IMR-90 (cell line): ENCODE results near the gene MAPK8IP1. TPM values are rescaled to one million over a fixed set of nuclear protein-coding genes. Genes with fewer than 3 reads are reported as not detected.

Experiments
- ATAC-seq: fragments of 200-7000 bp; cut with Tn5 transposase; 2 replicates; pipeline ENCODE4 v1.9.1; 2020; ENCODE audit warnings: low read depth, mild to moderate bottlenecking, moderate library complexity
- BruUV-seq: library from RNA; stranded (reverse); fragments of 400-500 nt; replicated peaks from 2 replicates; lab custom pipeline; 2021; lab: Mats Ljungman, UMichigan
- CTCF ChIA-PET: fragments of 300-600 bp; formaldehyde crosslinking; extraction: SDS; loops from one replicate; lab custom pipeline; 2021; ENCODE audit warnings: antibody characterized with exemption; lab: Yijun Ruan, JAX
- POLR2A ChIA-PET: fragments of 300-600 bp; sonication (Branson Sonifier 250); formaldehyde crosslinking; loops from one replicate; lab custom pipeline; 2022; ENCODE audit warnings: antibody characterized with exemption; ENCODE audit not compliant: unreplicated experiment; lab: Charles Lee
- DNase-seq: peaks from one replicate; pipeline ENCODE4 v3.0.0; 2013
- H2AFZ ChIP-seq: replicated peaks from 2 replicates; pipeline ENCODE3; 2013; ENCODE audit warnings: low read length, mild to moderate bottlenecking; ENCODE audit not compliant: poor library complexity
- H2AK5ac ChIP-seq: 2 replicates; pipeline ENCODE4 v1.6.1; 2013; ENCODE audit warnings: low read depth, low read length, inconsistent platforms
- H2AK9ac ChIP-seq: replicated peaks from 2 replicates; pipeline ENCODE3; 2013; ENCODE audit warnings: mild to moderate bottlenecking, low read depth, low read length, moderate library complexity; ENCODE audit not compliant: poor library complexity
- H2BK120ac ChIP-seq: 2 replicates; pipeline ENCODE4 v1.6.1; 2013; ENCODE audit warnings: low read depth, low read length, inconsistent platforms
- H2BK15ac ChIP-seq: 3 replicates; pipeline ENCODE4 v1.6.1; 2013; ENCODE audit warnings: low read depth, low read length, inconsistent platforms
- H2BK20ac ChIP-seq: 2 replicates; pipeline ENCODE4 v1.6.1; 2013; ENCODE audit warnings: low read depth, mild to moderate bottlenecking, inconsistent platforms, low read length, moderate library complexity
- H2BK5ac ChIP-seq: 2 replicates; pipeline ENCODE4 v1.6.1; 2013; ENCODE audit warnings: mild to moderate bottlenecking, low read depth, low read length, inconsistent platforms; ENCODE audit not compliant: poor library complexity, severe bottlenecking
- H3K14ac ChIP-seq: replicated peaks from 2 replicates; pipeline ENCODE4 v1.6.1; 2013; ENCODE audit warnings: low read depth, low read length, inconsistent platforms
- H3K18ac ChIP-seq: 2 replicates; pipeline ENCODE4 v1.6.1; 2013; ENCODE audit warnings: low read depth, low read length, control low read depth
- H3K23ac ChIP-seq: 2 replicates; pipeline ENCODE4 v1.6.1; 2013; ENCODE audit warnings: low read depth, low read length, inconsistent platforms
- H3K27ac ChIP-seq: 2 replicates; pipeline ENCODE4 v1.5.1; 2013; ENCODE audit warnings: mild to moderate bottlenecking, control low read depth, low read length; ENCODE audit not compliant: insufficient read depth
- H3K27me3 ChIP-seq: 2 replicates; pipeline ENCODE4 v1.6.1; 2013; ENCODE audit warnings: low read length; ENCODE audit not compliant: control insufficient read depth, insufficient read depth
- H3K36me3 ChIP-seq: 2 replicates; pipeline ENCODE4 v1.6.1; 2013; ENCODE audit warnings: low read length, mixed read lengths; ENCODE audit not compliant: control insufficient read depth, insufficient read depth
- H3K4ac ChIP-seq: 2 replicates; pipeline ENCODE4 v1.6.1; 2013; ENCODE audit warnings: low read depth, low read length, inconsistent platforms
- H3K4me1 ChIP-seq: 2 replicates; pipeline ENCODE4 v1.6.1; 2013; ENCODE audit warnings: low read length, mixed read lengths; ENCODE audit not compliant: control insufficient read depth, insufficient read depth
- H3K4me2 ChIP-seq: 2 replicates; pipeline ENCODE4 v1.6.1; 2013; ENCODE audit warnings: low read depth, mild to moderate bottlenecking, control low read depth, low read length, moderate library complexity
- H3K4me3 ChIP-seq: 2 replicates; pipeline ENCODE4 v1.5.1; 2013; ENCODE audit warnings: low read depth, mild to moderate bottlenecking, control low read depth, low read length, moderate library complexity; ENCODE audit not compliant: insufficient read depth
- H3K56ac ChIP-seq: 2 replicates; pipeline ENCODE4 v1.6.1; 2013; ENCODE audit warnings: low read length, inconsistent platforms; ENCODE audit not compliant: insufficient read depth; ENCODE audit errors: extremely low read depth
- H3K79me1 ChIP-seq, 2 experiments: 2 replicates each; pipeline ENCODE4 v1.6.1; 2013; ENCODE audit warnings: low read length in 2 of 2, inconsistent platforms in 1 of 2, low read depth in 1 of 2
- H3K9ac ChIP-seq: 2 replicates; pipeline ENCODE4 v1.6.1; 2013; ENCODE audit warnings: low read depth, low read length, control low read depth
- H3K9me1 ChIP-seq: 2 replicates; pipeline ENCODE4 v1.6.1; 2013; ENCODE audit warnings: low read length, inconsistent platforms; ENCODE audit not compliant: insufficient read depth
- H3K9me3 ChIP-seq: 2 replicates; pipeline ENCODE4 v1.6.1; 2013; ENCODE audit warnings: low read length; ENCODE audit not compliant: control insufficient read depth, insufficient read depth
- H4K20me1 ChIP-seq: 2 replicates; pipeline ENCODE4 v1.6.1; 2013; ENCODE audit warnings: low read length, inconsistent platforms; ENCODE audit not compliant: insufficient read depth
- H4K5ac ChIP-seq: 2 replicates; pipeline ENCODE4 v1.6.1; 2013; ENCODE audit warnings: mild to moderate bottlenecking, low read depth, low read length, control low read depth
- H4K8ac ChIP-seq, 2 experiments: 2 replicates each; pipeline ENCODE4 v1.6.1; 2013; ENCODE audit warnings: low read depth in 2 of 2, low read length in 2 of 2, control low read depth in 1 of 2, inconsistent platforms in 1 of 2
- H4K91ac ChIP-seq: 2 replicates; pipeline ENCODE4 v1.6.1; 2013; ENCODE audit warnings: low read depth, low read length, inconsistent platforms; ENCODE audit not compliant: insufficient read depth
- CEBPB ChIP-seq: IDR thresholded peaks from 2 replicates; pipeline ENCODE4 v1.6.1; 2012; ENCODE audit warnings: low read depth, low read length, improper control_type of control experiment
- NFE2L2 ChIP-seq: fragments of 150-350 bp; IDR thresholded peaks from 2 replicates; pipeline ENCODE4 v1.6.1; 2016; ENCODE audit warnings: low read depth, mild to moderate bottlenecking, low read length
- SMC3 ChIP-seq: fragments of 150-350 bp; IDR thresholded peaks from 2 replicates; pipeline ENCODE4 v1.6.1; 2016; ENCODE audit warnings: low read depth, mild to moderate bottlenecking, antibody characterized with exemption, low read length, moderate library complexity
- WGBS, 2 experiments: methylation state at CpG; one replicate each; pipeline versions ENCODE4 v1.1.5 to v1.1.7; 2013; ENCODE audit warnings: missing lambda C conversion rate in 2 of 2; ENCODE audit not compliant: insufficient read length in 1 of 2; ENCODE audit errors: extremely low coverage in 2 of 2; 5-methylcytosine and 5-hydroxymethylcytosine counted together
- dilution Hi-C: fragments of 300-500 bp; cut with HindIII; formaldehyde crosslinking; loops from one replicate; pipeline ENCODE4 v1.14.3; 2018; ENCODE audit warnings: low sequenced_read_pairs; ENCODE audit not compliant: unreplicated experiment
- in situ Hi-C: fragments of 300-500 bp; cut with MboI; formaldehyde crosslinking; loops from 3 replicates; pipeline ENCODE4 v1.14.3; 2019; ENCODE audit warnings: low sequenced_read_pairs, inconsistent platforms, mixed read lengths
- intact Hi-C: fragments of 100-400 bp; cut with micrococcal nuclease; formaldehyde crosslinking; loops from 2 replicates; pipeline ENCODE4 v1.10.0; 2022
- polyA plus RNA-seq, 3 experiments: library from polyadenylated mRNA; depleted of rRNA; stranded (reverse); fragments of >200 nt; gene quantifications; 2 replicates each; pipeline ENCODE4 v1.2.3, GENCODE V29; 2012; ENCODE audit warnings: low replicate concordance in 1 of 3
- total RNA-seq: library from RNA; depleted of rRNA; stranded (reverse); fragments of >200 nt; gene quantifications from 2 replicates; pipeline ENCODE4 v1.2.3, GENCODE V29; 2012

Gene MAPK8IP1
- total and polyA plus RNA-seq, 2 of the 4 experiments (the other 2 are of a cell fraction): 6.5 to 9.6 TPM

DNA sequence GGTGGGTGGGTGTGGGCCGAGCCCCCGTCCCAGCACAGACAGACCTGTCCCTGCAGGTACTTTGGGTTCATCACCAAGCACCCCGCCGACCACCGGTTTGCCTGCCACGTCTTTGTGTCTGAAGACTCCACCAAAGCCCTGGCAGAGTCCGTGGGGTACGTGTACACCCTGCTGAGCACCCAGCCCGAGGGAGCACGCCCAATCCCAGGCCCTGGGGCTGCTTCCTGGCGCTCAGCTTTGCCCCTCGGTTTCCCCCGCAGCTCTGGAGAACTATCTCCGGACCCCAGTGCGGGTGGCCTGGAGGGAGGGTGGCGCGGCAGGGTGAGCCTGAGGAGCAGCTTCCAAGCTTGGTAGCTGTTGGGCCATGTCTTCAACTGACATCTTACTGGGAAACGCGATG lies 19.6 kb downstream of the MAPK8IP1 start:
- Histone ChIP-seq H3K9me1 (no peaks in the 10 kb centered on the region), H3K79me1 (peaks cover 0 to 4% of the 10 kb centered on the region in 2 experiments; a peak in 1 of 4 replicates), H3K4ac (no peak overlapping the region), H3K9me3 (no peaks in the 10 kb centered on the region), H3K27ac (no peak overlapping the region), H4K91ac (no peak overlapping the region), H4K8ac (no peak overlapping the region), H3K4me3 (no peak overlapping the region), H3K9ac (no peak overlapping the region), H4K5ac (no peak overlapping the region), H3K14ac (no peak overlapping the region), H2BK20ac (no peak overlapping the region), H4K20me1 (peaks cover 14% of the 10 kb centered on the region; the same call in 1 of the 2 replicates), H3K27me3 (no peaks in the 10 kb centered on the region), H3K56ac (no peak overlapping the region), H2AK5ac (no peak overlapping the region), H3K4me2 (no peak overlapping the region), H2BK120ac (no peak overlapping the region), H3K4me1 (peaks cover 7% of the 10 kb centered on the region; the same call in 1 of the 2 replicates), H3K36me3 (peaks cover 19% of the 10 kb centered on the region), H2AFZ (no peak overlapping the region), H3K18ac (no peak overlapping the region), H2AK9ac (no peak overlapping the region), H3K23ac (no peak overlapping the region), H2BK5ac (no peak overlapping the region), H2BK15ac (no peak overlapping the region)
- 93% methylated on average over 10 of the region's 19 CpGs; no CpG with 5 or more reads in 1 of the 2 experiments for WGBS, 2 experiments
- no peak for TF ChIP-seq SMC3
- no peak for TF ChIP-seq CEBPB
- no peak for TF ChIP-seq NFE2L2
- CTCF ChIA-PET: no interaction called here
- in situ Hi-C loops (no loop called here), dilution Hi-C loops (no loop called here), intact Hi-C loops (no loop called here)
- DNase-seq: no peak
- no TSS peak for BruUV-seq
- POLR2A ChIA-PET: no interaction called here
- no peak for ATAC-seq
